ENCODE data around the gene PDE6B.

Gene PDE6B

DNA sequence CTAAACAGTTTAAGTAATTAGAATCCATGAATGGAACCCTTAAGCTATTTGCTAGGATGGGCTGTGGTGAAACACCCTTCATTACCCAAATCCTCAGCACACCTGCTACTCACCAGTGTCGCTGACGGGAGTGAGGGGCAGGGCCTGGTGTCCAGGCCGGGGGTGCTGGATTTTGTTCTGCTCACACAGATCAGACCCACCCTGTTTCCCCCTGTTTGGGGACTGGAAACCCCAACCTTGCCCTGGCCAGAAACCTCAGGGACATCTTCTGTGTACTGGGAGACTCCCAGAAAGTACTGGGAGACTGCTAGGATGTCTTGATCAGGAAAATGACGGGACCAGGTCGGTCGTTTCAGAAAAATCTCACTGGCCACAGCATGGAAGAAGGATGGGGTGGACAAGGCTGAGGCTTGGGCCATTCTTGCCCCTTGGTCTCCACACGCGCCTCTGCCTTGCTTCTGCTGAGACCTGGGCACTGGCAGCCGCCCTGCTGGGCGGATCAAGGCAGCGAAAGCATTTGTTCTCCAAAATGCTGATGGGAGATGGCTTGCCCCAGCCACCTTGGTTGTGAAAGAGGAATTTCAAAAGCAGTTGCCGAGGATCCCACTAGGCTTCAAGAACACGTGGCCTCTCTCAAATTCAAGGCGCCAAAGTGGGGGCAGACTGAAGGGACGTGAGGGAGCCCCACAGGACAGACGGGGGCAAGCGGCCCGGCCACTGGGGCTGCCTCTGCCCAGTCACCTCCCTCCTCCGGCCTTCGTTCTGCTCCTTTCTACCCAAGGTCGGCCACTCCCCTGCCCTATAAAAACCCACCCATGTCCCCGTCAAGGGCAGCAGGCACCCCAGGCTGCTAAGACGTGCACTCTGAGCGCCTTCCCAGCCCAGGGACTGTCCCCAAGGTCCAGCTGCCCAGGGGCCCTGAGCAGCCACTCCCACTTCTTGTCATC, 23.5 kb upstream of the PDE6B start:
- no peak for DNase-seq

DNA sequence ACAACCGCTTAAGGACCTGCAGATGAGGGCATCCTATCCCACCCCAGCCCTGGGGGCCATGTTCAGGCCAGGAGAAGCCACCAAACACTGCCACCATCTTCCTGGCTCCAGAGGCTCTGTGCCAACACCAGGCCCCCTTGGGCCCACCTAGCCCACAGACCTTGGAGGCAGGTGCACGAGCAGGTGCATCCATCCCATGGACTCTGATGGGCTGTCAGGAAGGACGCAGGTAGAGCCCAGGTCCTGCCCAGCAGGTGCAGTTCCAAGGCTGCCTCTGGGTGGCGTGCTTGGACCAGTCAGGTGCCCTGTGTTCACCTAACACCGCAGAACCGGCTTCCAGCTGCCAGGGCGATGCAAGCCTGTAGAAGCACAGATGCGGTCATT, 22.8 kb upstream of the PDE6B start:
- DNase-seq: peak; percentile 73

DNA sequence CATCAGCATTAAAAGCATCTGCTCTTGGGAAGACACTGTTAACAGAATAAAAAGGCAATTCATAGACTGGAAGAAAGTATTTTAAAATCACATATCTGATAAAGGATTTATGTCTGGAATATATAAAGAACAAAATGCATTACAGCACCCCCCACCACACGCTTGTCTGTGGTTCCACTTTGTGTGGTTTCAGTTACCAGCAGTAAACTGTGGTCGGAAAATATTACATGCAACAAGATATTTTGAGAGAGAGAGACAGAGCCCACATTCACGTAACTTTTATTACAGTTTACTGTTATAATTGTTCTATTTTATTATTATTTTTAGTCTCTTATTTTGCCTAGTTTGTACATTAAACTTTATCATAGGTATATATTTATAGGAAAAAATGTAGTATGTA, 21.2 kb upstream of the PDE6B start:
- no peak for DNase-seq

DNA sequence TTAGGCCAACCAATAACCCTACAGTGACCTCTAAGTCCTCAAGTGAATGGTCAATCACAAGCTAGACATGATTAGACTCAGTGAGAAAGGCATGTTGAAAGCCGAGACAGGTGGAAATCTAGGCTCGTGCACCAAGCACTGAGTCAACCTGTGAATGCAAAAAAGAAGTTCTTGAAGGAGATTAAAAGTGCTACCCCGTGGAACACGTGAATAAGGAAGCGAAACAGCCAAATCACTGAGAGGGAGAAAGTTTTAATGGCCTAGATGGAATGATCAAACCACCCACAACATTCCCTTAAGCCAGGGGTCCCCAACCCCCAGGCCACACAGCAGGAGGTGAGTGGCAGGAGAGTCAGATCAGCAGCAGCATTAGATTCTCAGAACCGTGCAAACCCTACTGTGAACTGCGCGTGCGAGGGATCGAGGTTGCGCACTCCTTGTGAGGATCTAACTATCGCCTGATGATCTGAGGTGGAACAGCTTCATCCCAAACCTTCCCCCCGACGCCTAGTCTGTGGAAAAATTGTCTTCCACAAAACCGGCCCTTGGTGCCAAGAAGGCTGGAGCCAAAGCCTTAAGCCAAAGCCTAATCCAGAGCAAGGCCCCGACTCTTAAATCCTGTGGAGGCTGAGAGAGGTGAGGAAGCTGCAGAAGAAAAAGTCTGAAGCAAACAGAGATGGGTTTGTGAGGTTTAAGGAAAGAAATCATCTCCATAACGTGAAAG, 19.5 kb upstream of the PDE6B start:
- DNase-seq: peak; percentile 19

DNA sequence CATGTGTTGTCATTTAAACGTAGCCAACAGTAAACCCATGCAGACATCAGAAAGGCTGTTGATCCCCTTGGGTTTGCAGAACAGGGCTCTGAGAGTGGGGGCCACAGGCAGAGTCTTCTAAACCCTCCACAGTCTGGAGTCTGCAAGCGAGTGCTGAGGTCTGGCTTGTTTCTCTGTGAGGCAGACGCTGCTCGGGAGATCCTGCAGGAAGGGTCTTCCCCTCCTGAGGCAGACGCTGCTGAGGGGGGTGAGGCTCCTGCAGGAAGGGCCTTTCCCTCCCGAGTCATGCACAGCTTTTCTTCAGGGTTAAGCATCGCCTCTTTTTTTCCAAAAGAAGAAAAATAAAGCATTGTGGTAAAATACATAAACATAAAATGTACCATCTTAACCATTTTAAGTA, 17.1 kb upstream of the PDE6B start:
- no peak for DNase-seq

DNA sequence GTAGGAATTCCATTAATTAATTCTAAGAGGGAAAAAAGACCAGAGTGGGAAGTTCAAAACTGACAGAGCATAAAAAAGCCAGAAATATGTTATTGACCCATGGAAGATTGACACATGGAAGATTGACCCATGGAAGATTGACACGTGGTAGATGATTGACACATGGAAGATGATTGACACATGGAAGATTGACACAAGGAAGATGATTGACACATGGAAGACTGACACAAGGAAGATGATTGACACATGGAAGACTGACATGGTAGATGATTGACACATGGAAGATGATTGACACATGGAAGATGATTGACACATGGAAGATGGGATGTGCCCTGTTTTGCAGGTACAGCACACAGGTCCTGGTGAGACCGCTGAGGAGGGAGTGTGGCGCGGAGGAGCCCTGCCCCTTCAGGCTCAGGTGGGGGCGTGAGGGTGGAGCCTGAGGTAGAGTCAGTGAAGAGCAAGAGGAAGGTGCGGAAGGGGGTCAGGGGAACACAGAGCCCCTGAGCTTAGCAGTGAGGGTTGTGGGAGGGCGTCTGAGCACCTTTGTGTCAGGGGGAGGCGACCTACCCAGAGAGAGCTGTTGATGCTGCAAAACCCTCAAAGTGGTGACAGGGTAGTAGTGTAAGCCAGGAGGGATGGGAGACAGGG, 15.8 kb upstream of the PDE6B start:
- no peak for DNase-seq

DNA sequence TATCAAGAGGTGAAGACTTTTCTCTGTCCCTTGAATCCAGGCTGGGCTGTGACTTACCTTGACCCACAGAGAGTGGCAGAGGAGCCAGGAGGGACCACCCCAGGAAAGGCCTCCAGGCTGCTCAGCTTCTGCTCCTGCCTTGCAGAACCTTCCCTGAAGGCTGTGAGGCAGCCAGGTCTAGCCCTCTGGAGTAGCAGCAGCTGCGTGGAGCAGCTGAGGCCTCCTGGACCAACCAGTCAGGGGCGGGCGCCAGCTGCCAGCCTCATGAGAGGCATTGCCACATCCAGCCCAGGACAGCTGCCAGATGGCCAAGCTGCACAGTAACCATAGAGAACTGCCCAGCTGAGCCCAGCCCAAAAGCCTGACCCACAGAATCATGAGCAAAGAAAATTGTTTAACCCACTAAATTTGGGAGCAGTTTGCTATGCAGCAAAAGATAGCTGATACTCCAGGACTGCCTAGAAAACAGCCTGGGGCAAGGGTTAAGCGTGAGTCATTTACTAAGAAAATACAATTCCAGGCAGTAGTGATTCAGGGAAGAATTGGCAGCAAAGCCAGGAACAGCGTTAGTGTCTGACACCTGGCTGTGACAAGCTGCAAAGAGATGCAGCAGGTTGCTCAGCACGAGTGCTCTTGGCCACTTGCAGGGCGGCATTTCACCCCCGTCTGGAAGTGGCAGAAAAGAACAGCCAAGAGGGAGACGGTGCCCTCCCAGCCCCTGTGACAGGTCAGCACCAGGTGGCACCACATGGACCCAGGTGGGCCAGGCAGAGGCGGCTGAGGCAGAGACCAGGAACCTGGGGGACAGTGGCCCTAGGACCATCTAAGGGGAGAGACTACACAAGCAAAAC, 14.7 kb upstream of the PDE6B start:
- DNase-seq: no peak

DNA sequence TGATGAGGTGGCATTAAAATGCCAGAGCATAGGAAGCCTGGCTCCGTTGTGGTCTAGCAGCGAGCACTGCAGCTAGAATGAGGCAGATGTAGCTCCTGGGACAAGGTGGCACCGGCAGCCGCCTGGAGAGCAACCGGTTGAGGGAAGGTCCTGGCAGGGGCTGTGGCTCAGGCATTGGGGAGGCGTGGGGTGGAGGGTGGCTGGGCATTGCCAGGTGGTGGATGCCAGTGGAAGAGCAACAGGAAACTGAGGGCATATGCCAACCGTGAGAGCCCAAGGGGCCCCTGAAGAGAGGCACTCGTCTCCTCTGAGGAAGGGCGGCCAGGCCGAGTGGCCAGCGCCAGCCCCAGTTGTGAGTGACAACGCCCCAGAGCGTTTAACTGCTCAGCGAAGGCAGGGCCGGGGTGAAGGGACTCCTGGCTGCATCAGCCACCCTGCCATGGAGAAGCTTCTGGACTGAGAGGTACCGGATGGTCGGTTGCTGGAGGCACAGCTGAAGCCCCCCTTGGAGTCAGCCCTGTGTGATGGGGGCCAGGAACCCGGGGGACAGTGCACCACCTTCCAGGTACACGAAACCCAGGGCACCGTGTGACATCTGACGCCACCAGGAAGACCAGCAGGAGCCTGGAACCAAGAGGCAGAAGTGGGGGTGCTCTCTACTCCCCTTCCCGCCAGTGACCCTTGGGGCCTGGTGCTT, 13.2 kb upstream of the PDE6B start:
- DNase-seq: no peak

DNA sequence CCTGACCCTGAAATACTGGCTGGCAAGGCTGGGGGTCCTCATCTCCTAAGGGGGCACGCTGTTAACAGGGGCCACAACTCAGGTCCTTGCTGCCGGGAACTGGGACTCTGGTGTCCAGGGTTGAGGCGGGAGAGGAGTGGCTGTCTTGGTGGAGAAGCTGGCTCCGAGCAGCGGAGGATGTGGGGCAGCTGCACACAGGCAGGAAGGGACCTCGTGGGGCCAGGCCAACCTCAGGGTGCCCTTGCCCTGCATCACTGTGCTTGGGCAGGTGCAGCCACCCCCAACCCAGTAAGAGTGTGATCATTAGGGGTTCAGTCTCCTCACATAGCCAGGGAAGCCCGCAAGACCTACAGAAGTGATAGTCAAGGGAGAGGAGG, 12.6 kb upstream of the PDE6B start:
- DNase-seq: no peak

DNA sequence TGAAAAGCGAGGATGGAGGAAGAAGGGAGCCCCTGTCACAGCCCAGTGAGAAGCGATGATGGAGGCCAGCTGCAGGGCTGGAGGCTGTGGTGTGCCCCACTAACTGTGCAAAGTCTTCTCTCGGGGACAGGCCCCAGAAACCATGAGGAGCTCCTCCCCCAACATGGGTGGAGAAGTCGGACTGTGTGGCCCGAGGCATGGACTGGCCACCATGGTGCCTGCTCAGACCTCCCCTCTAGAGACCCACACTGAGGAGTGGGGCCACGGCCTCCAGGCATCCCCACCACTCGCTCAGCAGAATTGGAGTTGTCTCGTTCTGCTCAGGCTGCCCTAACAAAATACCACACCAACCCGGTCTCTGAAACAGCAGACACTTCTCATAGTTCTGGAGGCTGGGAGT, 12.2 kb upstream of the PDE6B start:
- no peak for DNase-seq

DNA sequence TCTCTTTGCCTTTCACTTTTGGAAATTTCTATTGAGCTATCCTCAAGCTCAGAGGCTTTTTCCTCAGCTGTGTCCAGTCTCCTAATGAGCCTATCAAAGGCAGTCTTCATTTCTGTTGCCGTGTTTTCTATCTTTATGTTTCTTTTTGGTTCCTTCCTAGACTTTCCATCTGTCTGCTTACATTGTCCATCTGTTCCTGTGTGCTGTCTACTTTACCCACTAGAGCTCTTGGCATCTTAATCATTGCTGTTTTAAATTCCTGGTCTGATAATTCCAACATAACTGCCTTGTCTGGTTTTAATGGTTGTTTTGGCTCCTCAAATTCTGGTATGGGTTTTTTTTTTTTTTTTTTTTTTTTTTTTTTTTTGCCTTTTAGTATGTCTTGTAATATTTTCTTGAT, 9.3 kb upstream of the PDE6B start:
- DNase-seq: no peak

DNA sequence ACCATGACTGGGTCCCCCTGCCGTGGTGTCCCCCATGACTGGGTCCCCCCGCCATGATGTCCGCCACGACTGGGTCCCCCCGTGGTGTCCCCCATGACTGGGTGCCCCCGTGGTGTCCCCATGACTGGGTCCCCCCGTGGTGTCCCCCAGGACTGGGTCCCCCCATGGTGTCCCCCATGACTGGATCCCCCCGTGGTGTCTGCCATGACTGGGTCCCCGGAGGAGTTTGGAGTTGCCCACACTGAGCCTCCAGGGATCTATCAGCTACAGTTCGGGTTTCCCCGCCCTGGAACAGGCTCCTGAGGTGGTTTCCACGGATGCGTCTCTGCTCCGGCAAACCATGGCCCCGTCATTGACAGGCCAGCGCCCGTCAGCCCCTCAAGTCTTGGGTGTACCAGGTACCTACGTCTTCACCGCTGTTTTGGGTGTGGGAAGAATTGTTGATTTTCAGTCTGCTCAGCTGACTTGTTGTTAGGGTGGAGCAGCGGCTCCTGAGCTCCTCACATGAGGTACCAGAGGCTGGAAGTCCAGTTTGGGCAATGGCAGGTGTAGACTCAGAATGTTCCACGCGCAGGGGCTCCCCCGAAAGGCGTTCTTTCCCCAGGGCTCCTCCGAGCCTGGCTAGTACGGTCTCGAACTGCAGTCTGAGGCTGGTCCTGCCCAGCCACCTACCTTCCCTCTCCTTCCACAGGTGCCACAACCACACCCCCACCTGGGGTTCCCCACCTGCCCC, 8.3 kb upstream of the PDE6B start:
- no peak for DNase-seq

DNA sequence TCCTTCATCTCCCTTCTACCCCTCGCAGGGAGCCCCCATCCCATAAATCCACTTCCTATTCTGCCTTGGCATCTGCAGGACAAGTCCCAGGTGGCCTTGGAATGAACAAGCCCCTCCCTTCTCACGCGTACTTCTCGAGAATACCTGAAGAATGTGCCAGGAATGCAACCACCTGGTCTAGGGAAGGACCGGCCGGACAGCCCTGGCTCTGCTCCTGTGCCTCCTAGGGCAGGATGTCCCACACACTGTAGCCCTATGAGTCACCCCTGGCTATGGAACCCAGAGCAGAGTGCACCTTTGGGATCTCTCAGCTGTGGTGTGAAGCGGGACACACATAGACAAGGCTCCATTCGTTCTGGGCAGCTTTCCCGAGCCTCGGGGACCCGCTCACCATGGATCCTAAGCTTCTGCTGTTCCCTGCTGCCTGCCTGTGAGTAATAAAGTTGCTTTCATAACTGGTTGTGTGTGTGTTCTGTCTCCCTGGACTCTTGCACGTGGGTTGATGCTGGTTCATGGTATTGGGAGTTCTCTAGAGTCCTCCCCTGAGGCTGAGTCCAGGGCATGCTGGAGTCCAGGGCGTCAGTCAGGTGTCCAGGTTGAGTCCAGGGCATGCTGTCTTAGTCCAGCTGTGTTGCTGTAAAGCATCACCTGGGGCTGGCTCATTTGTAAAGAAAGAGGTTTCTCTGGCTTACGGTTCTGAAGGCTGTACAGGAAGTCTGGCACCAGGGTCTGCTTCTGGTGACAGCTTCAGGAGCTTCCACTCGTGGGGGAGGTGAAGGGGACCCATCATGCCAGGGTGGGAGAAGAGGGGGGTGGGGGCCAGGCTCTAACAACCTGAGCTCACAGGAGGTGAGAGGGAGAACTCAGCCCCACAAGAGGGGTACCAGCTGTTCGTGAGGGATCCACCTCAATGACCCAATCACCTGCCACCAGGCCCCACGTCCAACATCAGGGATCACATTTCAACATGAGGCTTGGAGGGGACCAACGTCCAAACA, 7.4 kb upstream of the PDE6B start:
- DNase-seq: no peak

DNA sequence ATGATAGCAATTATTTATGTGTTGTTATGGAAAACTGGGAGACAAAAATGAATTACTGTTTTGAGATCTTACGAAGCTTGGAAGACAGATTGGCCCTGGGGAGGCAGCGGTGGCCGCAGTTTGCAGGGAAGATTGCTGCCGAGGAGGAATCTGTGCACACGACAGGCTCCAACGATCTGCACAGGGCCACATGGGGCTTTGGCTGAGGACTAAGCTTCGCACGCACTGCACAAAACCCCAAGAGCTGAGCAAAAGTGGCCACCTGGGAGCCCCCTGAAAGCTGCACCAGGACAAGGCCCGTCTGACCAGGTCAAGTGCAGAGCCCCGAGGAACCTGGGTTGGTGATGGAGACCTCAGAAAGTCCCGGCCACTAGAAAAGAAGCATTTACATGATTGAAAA, 5.2 kb upstream of the PDE6B start:
- no peak for DNase-seq

DNA sequence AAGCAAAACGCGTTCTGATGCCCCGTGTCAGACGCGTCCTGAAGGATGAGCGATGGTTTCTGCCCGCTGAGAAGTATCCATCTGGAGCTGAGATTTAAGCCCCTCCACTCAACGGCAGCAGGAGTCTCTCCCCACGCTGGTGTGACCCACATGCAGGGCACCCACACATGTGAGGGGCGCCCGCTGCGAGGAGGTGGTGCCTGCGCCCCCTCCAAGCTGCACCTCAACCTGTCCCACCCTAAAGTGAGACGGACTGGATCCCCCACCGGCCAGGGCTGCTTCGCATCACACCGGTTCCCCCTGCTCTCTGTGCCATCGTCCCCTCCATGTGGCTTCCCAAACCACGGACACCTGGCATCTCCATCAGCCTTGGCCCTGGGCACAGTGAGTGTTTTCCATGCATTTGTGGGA, 4.5 kb upstream of the PDE6B start:
- no peak for DNase-seq

DNA sequence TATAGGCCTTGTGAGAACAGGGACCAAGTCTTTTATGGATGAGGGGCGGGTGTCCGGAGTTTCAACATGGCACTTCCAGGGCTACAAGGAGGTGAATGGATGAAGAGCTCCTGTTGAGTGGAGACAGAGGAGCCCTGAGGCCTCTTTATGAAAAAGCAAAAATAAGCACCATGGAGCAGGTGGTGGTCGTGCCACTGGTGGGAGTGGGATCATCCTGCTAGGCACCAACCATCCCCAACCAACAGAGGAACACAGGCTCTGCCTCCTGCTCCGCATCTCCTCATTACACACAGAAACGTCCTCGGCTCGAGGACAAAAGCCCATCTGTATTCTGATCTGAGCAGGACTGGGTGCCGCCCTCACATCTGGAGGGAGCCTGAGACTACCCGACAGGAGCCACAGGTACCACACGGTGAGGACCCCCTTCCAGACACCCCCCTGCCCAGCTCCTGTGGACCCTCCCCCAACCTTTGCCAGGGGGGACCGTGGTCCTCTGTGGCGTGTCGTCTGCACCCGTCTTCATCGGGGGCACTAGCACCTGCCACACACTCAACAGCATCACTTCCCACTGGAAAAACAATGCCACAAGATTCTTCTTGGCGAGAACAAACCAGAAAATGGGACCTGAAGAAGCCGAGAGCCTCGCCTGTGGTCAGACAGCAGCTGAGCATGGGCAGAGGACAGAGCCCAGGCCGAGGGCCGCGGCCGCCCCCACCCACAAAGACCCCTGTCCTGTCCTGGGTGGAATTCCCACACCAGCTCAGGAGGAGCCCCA, 3.9 kb upstream of the PDE6B start:
- DNase-seq: no peak

DNA sequence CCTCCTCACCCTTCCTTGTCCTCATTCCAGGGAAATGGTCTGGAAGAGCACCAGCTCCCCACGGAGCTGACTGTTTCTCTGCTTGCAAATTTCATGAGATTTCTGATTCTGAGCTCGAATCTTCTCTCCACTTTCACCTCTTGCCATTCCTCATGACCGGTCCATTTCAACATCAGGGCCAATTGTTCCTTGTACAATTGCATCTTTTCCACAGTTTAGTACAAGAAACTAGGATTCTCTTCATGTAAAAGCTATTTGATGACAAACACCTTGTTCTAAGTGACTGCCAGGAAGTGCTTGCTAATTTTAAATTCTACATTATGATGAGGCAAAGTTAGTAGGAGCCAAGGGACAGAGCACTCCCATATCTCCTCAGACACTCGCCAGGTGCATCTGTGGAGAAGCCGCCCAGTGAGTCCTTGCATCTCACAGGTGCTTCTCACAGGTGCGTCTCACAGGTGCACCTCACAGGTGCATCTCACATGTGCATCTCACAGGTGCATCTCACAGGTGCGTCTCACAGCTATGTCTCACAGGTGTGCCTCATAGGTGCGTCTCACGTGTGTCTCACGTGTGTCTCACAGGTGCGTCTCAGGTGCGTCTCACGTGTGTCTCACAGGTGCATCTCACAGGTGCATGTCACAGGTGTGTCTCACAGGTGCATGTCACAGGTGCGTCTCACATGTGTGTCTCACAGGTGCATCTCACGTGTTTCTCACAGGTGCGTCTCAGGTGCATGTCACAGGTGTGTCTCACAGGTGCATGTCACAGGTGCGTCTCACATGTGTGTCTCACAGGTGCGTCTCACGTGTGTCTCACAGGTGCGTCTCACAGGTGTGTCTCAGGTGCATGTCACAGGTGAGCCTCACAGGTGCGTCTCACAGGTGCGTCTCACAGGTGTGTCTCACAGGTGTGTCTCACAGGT, 3.0 kb upstream of the PDE6B start:
- no peak for DNase-seq

All from NCI-H82 (cell line).